Stimulated activated CD8-positive, alpha-beta memory T cell treated with anti-CD3 and anti-CD28 coated beads, Interleukin-15, amount 100 ng/mL, for 24 hours (primary cell): ENCODE results near the gene BCAT1.
"Not testable (repeated sequence)": the region's sequence is repeated elsewhere in the genome, so short reads cannot be mapped to it uniquely, and the experiment has no call there.

Source experiments
- DNase-seq: peaks from one replicate; pipeline ENCODE4 v3.0.0-alpha.2; 2020; ENCODE audit warnings: low read depth

BCAT1 gene

DNA sequence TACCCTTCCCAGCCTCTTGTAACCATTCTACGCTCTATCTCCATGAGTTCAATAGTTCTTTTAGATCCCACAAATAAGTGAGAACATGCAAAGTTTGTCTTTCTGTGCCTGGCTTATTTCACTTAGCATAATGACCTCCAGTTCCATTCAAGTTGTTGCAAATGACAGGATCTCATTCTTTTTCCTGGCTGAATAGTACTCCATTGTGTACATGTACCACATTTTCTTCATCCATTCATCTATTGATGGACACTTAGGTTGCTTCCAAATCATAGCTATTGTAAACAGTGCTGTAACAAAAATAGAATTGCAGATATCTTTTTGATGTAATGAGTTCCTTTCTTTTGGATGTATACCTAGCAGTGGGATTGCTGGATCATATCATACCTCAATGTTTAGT lies 139.6 kb downstream of the BCAT1 start:
- DNase-seq = not testable (repeated sequence)

DNA sequence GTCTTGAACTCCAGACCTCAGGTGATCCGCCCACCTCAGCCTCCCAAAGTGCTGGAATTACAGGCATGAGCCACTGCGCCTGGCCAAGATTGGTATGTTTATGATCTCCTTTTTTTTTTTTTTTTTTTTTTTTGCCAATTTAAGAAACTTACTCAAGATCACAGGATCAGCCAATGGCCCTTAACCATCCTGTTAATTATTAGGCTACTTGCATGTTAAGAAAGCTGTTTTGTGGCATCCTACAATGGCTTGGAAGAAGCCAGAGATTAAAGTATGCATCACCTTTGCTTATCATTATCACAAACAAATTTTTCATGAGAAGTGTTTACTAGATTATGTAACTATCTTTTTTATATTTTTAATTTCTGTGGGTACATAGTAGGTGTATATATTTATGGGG lies 140.2 kb downstream of the BCAT1 start:
- DNase-seq = no peak

GRCh38 chr12:24806386-24806785 lies 142.5 kb downstream of the BCAT1 start:
- DNase-seq = no peak

- no peak for DNase-seq
Measured at GRCh38 chr12:24803430-24804245, 145.3 kb downstream of the BCAT1 start.

- no peak for DNase-seq
Measured at GRCh38 chr12:24798335-24798734, 150.6 kb downstream of the BCAT1 start.

- DNase-seq = no peak
Measured at GRCh38 chr12:24797901-24798300, 151.0 kb downstream of the BCAT1 start.

DNA sequence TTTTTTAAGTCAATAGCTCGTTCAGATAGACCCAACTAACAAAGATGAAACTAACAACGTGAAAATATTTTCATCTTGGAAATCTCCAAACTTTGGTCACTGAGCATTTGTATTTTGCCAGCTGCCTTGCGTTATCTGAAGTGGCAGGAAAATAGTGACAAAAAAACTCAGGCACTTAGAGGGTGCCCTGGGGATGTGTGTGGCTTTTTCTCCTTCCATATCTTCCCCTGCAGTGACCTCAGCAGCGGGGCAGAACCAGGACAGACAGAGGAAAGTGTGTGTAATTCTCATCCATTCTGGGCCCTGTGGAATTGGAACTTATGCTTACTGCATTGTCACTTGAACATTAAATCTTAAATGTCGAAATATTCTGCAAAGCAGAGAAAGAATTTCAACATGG lies 152.0 kb downstream of the BCAT1 start:
- no peak for DNase-seq

- no peak for DNase-seq
Measured at GRCh38 chr12:24795699-24796347, 153.1 kb downstream of the BCAT1 start.

GRCh38 chr12:24791622-24792021 lies 157.3 kb downstream of the BCAT1 start:
- no peak for DNase-seq

DNA sequence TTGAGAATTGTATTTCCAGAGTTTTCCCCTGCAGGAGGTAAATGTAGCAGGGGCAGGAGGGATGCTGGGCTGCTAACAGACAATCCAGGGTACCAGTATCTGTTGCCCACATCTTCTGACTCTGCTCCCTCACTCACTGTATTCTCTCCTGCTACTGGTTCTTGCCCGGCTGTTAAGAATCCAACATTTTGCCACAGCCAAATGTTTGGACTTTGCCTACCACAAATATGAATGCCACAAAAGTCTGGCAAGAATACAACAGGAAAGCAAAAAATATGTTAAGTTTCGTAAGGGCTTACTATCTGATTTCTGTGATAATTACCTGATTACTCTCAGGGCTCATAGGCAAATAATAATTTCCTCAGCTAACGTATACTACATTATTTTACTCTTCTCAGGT lies 160.0 kb downstream of the BCAT1 start:
- no peak for DNase-seq

- DNase-seq = no peak
Measured at GRCh38 chr12:24780697-24781368, 168.1 kb downstream of the BCAT1 start.

DNA sequence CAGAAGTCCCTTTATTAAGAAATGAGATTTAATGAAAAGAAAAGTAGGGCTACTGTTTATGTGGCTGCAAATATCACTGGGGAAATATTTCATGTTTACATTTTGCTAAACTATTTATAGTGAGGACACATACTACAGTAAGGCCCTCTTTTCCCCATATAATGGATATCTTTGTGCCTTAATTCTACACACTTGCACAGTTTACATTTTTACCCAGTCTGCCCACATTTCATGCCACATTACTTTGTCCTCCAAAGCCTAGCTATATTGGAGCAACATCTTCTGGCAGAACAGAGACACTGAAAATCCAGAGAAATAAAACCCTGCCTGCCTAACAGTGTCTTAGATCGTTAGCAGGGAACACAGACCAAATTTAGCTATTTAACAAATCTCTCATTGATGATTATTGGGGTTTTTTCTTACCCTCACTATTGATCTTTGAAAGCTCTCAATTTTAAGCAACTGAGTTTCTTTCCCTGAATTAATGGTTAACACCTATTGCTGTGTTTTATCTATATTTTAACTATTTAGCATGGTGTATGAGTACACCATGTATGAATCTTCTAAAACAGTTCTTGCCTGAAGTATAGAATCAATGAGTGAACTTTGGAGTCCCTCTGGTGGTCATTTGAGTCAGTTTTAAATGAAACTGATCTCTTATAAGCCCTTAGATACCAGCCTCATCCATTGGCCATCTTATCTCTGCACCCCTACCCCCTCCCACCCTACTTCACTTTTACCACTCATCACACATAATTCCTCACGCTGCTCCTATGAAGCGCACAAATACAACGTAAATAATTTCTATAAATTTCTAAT lies 170.2 kb downstream of the BCAT1 start:
- no peak for DNase-seq

- DNase-seq = no peak
Measured at GRCh38 chr12:24777359-24777758, 171.5 kb downstream of the BCAT1 start.

DNA sequence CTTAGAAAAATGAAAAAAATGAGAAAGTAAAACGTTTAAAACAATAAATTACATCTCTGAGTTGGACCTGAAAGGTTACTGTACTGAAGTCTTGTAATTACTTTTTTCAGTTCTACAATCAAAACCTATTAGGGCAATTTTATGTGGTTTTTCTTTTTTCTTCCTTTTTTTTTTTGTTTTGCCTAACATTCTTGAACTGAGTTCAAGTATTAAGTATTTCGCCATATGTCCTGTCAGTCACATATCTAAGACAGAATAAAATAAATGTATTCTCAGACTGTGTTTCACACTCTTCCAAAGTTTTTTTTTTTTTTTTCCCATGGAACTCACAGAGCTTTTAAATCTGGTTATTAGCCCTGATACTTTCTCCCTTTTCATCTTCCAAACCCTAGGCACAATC lies 172.0 kb downstream of the BCAT1 start:
- DNase-seq = no peak

- DNase-seq = no peak
Measured at GRCh38 chr12:24775073-24775472, 173.8 kb downstream of the BCAT1 start.

- no peak for DNase-seq
Measured at GRCh38 chr12:24773996-24774395, 174.9 kb downstream of the BCAT1 start.

GRCh38 chr12:24772813-24773212 lies 176.1 kb downstream of the BCAT1 start:
- no peak for DNase-seq

- DNase-seq = no peak
Measured at GRCh38 chr12:24770821-24771220, 178.1 kb downstream of the BCAT1 start.

DNA sequence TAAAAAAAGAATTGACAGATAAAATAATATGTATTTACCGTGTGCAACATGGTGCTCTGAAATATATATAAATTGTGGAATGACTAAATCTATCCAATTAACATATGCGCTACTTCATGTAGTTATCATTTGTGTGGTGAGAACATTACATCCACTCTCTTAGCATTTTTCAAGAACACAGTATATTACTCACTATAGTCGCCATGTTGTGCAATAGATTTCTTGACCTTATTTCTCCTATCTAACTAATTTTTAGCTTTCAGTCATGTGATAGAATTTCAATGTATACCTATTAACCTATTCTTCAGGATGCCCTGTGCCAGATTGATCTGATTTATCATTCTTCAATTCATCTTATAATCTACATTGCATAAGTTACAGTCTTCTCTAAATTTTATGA lies 178.6 kb downstream of the BCAT1 start:
- DNase-seq = no peak

DNA sequence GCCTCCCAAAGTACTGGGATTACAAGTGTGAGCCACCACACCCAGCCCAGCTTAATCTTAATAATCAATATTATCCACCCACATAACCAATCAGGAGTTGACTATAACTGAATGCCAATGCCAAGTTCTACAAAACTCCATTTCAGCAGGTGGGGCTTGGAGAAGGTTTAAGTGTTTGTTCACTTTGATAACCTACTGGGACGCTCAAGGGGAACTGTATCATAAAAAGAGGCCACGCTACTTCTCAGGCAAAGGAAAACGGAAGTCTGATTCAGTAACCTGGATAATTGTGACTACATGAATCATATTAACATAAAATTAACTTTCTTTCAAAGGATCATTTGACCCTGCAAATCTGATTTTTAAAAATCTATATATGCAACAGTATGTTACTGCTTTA lies 179.2 kb downstream of the BCAT1 start:
- no peak for DNase-seq

DNA sequence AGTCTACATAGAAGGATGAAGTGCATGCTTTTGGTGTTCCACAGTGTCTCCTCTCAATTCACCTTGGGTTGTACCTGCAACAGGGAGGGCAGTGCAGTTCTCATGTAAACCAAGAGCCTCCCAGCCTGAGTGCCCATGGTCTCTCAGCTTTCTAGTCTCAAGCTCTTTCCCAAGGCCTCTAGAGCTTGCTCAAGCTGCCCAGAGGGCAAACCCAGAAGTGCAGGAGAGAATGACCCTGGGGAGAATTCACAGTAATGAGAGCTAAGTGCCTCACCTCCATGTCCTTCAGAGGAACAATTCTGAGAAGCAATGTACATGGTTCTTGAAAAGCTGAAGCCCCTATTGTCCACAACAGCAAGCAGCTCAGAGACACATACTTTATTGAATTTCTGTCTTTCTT lies 180.5 kb downstream of the BCAT1 start:
- no peak for DNase-seq

DNA sequence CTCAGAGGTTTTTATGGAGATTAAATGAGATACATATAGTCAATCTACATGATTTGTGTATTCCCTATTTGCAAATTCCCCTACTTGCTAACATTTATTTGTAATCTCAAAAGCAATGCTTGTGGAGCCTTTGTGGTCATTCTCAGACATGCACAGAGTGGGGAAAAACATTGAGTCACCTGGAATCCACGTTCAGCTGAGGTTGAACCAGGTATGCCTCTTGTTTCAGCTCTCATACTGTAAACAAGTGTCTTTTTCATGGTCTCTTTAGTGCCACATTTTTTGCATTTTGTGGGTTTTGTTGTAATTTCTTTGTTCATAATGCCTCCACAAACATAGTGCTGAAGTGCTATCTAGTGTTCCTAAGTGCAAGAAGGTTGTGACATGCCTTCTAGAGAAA lies 181.9 kb downstream of the BCAT1 start:
- DNase-seq = no peak
